Esophagus muscularis mucosa (tissue), 3 donors: ENCODE data around the gene ERO1B.
"Not testable (repeated sequence)": the region's sequence is repeated elsewhere in the genome, so short reads cannot be mapped to it uniquely, and the experiment has no call there.

Experiments
- POLR2A ChIP-seq: fragments of 450-650 bp; IDR thresholded peaks from one replicate; pipeline ENCODE4 v1.6.1; 2017; ENCODE audit warnings: antibody characterized with exemption, moderate library complexity, mild to moderate bottlenecking, low read depth
- POLR2AphosphoS5 ChIP-seq, 2 donors: sonication (generic); formaldehyde crosslinking; IDR thresholded peaks; one replicate each; pipeline ENCODE4 v1.6.1; 2017; ENCODE audit warnings: antibody characterized with exemption in 2 of 2
- TF ChIP-seq, protein P1 (sequence below), 3 experiments: fragments of 200-600 bp in 2 of 3; fragments of 450-650 bp in 1 of 3; sonication (generic) in 2 of 3; IDR thresholded peaks; one replicate each; pipeline ENCODE4 v1.5.1; 2017 to 2019; ENCODE audit warnings: antibody characterized with exemption in 3 of 3, mild to moderate bottlenecking in 2 of 3, moderate library complexity in 1 of 3

DNA sequence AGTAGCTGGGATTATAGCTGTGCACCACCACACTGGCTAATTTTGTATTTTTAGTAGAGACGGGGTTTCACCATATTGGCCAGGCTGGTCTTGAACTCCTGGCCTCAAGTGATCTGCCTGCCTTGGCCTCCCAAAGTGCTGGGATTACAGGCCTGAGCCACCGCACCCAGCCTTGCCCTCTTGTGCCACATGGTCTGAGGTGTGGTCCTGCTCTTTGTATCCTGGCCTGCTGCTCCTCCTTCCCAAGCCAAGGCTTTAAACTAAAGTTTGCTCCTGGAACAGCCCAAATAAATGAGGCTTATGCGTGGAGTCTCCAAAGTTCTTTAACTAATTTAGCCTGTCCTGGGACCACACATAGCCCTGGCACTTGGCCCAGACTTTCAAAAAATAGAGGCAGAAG lies 49.7 kb upstream of the ERO1B start:
- TF ChIP-seq, protein P1, sequence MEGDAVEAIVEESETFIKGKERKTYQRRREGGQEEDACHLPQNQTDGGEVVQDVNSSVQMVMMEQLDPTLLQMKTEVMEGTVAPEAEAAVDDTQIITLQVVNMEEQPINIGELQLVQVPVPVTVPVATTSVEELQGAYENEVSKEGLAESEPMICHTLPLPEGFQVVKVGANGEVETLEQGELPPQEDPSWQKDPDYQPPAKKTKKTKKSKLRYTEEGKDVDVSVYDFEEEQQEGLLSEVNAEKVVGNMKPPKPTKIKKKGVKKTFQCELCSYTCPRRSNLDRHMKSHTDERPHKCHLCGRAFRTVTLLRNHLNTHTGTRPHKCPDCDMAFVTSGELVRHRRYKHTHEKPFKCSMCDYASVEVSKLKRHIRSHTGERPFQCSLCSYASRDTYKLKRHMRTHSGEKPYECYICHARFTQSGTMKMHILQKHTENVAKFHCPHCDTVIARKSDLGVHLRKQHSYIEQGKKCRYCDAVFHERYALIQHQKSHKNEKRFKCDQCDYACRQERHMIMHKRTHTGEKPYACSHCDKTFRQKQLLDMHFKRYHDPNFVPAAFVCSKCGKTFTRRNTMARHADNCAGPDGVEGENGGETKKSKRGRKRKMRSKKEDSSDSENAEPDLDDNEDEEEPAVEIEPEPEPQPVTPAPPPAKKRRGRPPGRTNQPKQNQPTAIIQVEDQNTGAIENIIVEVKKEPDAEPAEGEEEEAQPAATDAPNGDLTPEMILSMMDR (IDR thresholded peaks at IDR 0.05): not testable (repeated sequence)
- TF ChIP-seq POLR2A; POLR2AphosphoS5 (IDR thresholded peaks at IDR 0.05): not testable (repeated sequence)
